Germinal center (tissue), 1 donor: Measurements from ENCODE around the gene PRSS22.

Experiments used
- DNase-seq: peaks from one replicate; pipeline ENCODE4 v3.0.0; 2012; ENCODE audit warnings: mixed read lengths, low spot score

The PRSS22 gene

DNA sequence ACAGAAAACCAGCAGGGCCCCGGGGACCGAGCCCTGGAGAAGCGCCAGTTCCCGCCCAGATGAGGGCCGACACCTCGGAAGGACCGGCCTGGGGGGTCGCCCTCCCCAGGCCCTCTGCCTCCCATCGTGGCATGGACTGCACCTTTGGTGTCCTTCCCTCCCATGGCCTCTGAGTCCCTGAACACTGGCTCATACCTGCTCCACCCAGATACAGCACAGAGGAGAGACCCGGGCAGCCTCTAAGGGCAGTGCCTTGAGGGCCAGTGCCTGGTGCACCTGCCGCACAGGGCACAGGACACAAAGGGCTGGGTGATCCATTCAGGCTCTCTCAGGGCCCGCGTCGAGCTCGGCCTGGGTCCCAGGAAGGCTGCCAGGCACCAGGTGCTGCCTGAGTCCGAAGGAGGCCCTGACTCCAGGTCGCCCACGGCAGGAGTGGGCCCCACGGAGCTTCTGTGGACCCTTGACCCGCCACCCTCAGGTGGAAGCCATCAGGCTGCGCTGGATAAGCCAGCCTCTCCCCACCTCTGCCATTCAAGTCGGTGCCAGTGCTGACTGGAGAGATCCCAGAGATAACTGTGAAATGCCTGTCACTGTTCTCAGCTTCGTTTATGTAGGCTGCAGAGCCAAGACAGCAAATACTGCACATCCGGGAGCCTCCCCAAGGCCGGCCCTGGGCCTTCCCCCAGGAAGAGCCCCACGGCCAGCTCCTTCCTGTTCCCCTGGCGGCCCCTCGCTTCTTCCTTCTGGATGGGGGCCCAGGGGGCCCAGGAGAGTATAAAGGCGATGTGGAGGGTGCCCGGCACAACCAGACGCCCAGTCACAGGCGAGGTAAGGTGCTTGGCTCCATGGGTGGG lies 28.2 kb downstream of the PRSS22 start, which contains the start of gene ZG16B:
ZG16B (plus strand) TSS at position 803 of the 854 bp plus-strand sequence. CDS start 139 bp downstream, outside the sequence.
- no peak for DNase-seq

DNA sequence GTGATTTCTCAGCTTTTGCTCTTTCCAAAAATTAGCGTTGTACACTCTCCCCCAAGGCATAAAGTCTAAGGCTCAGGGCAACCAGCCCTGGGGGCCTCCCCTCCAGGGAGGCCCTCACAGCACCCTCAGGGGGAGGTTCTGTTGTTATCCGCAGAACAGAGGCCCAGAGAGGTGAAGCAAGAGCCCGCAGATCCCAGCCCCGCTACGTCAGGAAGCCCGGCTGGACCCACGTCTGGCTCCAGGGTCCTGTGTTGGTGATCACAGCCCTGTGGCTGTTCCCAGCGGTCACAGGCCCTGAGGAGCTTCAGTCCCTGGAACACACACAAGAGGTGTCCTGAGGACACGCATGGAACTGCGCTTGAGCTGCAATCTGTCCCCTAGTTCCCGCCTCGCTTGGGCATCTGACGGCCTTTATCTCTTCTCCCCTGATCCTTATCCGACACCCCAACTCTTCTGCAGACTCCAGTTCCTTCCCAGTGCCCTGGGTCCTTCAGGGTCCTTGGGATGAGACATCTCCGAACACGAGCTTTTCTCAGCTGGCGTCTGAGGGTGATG lies 29.0 kb downstream of the PRSS22 start:
- DNase-seq: no peak

DNA sequence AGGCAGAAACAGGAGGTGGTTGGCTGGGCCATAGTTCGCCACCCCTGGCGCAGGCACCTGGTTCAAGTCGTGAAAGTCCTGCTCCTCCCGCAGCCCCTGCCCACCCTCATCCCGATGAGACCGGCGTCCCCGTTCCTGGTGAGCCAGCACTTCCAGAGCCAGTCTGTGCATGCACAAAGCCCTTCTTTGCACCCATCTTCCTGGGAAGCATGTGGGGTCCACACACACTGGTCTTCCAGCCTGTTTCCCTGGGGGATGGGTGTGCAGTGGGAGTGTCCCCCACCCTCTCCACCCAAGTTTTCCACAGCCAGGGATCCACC lies 29.5 kb downstream of the PRSS22 start:
- DNase-seq: no peak

DNA sequence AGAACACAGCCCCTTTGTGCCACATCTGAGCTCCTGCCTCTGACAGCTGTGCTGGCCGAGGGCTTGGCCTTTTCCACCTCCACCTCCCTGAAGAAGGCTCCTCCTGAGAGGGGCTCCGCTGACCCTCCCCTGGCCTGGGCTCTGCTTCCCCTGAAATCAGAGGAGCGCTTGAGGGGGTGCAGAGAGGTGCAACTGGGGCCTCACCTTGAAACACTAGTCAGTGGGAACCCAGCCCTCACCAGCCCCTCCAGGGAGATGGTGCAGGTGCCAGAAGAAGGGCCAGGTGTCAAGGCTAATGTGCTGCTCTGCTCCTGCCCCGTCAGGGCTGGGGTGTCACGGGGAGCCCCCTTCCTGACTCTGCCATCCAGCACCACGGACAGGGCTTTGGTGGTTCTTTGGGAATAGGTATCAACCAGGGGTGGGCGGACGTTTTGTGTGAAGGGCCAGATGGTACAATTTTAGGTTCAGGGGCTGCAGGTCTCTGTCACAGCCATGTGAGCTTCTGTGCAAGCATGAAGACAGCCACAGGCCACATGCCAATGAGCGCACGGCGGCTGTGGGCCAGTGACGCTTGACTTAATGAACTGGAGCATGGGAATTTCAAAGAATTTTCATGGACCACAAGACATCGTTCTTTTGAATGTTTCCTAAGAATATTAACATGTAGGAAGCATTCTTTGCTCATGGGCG lies 30.0 kb downstream of the PRSS22 start:
- DNase-seq: no peak

DNA sequence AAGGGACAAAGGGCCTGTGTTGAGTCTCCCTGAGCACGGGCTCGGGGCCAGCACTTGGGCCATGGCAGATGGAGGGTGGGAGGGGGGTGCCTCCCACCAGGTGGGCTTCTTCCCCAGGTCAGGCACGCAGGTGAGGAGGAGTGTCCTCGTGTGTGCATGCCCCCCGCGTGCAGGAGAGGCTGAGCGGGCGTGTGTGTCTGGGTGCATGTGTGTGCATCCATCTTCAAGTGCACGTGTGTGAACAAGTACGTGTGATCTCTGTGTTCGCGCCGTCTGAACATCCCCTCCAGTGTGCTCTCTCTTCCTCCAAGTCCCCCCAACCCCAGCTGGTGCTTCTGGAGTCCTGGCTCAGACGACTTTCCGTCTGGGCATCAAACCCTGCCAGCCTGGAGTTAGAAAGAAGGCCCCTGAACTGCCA lies 30.6 kb downstream of the PRSS22 start:
- no peak for DNase-seq

DNA sequence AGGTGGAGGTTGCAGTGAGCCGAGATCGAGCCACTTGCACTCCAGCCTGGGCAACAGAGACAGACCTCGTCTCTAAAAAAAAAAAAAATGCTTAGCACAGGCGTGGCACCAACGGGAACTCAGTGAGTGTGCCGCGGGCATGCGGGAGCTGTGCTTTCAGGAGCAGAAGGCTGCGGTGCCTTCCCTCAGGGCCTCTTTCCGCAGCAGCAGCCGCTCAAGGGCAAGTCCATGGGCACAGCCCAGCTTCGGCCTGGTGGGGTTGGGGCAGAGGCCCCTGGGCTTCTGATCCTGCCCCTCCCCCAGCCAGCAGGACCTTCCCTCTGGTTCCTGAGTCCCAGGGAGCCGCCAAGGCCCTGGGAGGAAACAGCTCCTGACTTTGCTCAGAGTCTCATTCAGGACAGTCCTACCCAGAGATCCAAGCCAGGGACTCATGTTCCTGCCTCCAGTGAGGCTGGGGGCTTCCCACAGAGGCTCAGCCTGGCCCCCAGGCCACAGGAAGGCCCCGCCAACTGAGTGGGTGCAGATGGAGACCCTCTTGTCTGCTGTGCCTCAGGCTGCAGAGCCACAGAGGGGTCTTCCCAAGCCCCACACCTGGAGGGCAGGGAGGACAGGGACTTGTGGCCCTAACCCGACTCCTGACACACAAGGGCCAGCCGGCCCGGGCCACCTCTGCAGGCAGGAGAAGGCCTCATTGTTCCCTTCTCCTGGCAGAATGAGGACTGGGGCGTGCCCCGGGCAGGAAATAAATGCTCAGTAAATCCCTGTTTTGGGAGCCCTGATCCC lies 31.2 kb downstream of the PRSS22 start:
- DNase-seq: no peak

DNA sequence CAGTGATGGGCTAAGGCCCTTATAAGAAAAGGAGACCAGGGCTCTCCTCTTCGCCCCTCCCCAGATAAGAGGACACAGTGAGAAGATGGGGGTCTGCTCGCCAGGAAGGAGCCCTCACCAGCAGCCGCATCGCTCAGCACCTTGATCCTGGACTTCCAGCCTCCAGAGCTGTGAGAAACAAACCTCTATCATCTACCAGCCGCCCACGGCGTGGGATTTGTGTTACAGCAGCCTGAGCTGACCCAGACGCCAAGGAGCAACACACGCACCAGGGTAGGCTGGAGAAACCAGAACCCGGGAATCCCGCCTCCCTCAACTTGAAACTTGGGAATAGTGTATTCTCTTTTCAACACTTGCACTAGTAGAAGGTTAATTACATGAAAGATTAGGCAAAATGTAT lies 32.1 kb downstream of the PRSS22 start:
- no peak for DNase-seq

DNA sequence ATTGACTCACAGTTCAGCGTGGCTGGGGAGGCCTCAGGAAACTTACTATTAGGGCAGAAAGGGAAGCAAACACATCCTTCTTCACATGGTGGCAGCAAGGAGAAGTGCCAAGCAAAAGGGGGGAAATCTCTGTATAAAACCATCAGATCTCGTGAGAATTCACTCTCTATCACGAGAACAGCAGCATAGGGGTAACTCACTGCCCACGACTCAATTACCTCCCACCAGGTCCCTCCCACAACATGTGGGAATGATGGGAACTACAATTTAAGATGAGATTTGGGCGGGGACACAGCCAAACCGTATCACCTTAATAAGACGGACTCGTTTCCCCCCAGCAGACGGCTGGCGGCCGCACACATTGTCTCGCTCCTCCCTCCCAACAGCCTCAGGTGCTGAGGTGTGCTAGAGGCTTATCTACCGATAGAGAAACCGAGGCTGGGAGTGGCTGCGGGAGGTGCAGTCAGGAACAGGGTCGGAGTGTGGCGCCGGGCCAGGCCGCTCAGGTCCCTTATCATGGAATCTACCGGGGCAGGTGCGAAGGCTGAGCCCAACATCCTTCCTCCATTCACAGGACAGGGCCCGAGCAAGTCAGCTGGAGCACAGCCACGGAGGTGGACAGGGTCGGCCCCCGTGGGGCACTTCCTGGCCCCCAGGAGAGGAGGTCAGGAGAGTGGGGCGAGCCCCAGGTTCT lies 32.8 kb downstream of the PRSS22 start:
- DNase-seq: no peak

DNA sequence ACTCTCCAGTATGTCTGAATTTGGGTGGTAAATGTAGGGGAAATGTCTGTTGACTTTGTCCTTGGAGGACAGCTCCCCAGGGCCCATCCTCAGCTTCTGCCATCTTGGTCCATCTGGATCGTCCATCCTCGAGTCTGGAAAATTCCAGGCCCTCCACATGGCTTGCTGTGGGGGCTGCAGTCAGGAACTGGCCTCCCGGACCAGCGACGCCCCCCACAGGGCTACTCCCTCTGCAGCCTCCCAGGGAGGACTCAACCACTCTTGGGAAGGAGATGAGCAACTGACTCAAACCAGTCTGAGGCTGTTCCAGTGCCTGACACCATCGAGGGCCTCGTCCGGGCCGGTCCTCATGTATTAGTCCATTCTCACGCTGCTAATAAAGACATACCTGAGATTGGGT lies 33.3 kb downstream of the PRSS22 start:
- no peak for DNase-seq

DNA sequence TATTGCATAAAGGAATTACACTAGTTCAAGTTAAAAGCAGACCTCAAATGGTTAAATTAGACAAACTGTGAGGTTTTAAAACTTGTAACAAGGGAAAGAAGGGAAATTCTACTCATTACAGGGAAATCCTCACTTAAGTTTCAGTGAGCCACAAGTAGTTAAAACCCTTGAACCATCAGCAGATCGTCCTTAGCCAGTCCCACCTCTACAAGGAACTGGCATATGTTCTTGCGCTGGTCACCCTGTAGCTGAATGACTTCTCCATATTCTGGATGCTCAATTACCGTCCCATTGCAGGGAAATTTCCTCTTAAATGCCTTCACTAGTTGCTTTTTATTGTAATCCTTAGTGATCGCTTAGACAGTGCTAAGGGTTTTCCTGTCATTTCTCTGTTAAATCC lies 35.5 kb downstream of the PRSS22 start:
- no peak for DNase-seq

DNA sequence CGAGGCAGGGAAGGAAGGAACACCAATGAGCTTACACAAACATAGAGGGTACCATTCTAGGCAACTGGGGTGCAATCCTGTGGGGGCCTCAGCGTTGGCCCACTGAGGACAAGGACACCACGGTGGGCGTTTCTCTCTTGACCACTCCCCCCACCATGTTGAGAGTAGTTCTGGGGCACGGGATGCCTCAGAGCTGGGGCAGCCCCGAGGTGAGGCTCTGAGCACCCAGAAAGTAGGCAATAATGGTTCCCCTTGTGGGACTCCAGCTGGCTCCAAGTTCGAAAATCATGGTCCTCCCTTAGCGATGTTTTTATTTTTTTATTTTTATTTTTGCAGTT lies 35.8 kb downstream of the PRSS22 start:
- no peak for DNase-seq

DNA sequence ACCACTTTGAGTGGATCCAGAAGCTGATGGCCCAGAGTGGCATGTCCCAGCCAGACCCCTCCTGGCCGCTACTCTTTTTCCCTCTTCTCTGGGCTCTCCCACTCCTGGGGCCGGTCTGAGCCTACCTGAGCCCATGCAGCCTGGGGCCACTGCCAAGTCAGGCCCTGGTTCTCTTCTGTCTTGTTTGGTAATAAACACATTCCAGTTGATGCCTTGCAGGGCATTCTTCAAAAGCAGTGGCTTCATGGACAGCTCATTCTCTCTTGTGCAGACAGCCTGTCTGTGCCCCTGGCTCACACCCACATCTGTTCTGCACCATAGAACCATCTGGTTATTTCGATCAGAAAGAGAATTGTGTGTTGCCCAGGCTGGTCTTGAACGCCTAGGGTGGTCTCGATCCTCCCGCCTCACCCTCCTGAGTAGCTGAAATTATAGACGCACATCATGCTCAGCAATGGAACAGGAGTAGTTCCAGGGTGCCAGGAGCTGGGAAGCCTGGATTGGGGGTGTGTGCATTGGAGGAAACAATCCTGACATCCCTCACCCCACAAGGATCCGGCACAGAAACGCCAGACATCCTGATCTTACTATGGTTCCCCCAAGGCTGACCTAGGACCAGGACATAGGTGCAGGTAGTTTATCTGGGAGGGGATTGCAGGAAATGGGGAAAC lies 36.3 kb downstream of the PRSS22 start:
- no peak for DNase-seq

DNA sequence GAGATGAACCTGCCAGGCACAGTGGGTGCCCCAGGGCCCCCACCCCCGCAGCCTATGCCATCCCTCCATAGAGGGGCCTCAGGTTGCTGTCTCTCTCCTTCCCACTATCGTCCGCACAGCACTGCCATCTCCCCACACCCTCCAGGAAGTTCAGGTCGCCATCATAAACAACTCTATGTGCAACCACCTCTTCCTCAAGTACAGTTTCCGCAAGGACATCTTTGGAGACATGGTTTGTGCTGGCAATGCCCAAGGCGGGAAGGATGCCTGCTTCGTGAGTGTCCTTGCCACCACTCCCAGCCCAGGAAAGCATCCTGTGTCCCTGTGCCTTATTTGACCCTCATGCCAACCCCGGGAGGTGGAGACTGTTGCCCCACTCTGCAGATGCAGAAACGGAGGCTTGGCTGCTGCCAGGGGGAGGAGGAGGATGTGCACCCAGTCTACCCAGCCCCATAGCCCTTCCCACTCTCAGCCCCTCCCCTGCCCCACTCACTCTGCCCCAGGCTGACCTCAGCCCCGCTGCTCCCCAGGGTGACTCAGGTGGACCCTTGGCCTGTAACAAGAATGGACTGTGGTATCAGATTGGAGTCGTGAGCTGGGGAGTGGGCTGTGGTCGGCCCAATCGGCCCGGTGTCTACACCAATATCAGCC lies 37.0 kb downstream of the PRSS22 start:
- no peak for DNase-seq

DNA sequence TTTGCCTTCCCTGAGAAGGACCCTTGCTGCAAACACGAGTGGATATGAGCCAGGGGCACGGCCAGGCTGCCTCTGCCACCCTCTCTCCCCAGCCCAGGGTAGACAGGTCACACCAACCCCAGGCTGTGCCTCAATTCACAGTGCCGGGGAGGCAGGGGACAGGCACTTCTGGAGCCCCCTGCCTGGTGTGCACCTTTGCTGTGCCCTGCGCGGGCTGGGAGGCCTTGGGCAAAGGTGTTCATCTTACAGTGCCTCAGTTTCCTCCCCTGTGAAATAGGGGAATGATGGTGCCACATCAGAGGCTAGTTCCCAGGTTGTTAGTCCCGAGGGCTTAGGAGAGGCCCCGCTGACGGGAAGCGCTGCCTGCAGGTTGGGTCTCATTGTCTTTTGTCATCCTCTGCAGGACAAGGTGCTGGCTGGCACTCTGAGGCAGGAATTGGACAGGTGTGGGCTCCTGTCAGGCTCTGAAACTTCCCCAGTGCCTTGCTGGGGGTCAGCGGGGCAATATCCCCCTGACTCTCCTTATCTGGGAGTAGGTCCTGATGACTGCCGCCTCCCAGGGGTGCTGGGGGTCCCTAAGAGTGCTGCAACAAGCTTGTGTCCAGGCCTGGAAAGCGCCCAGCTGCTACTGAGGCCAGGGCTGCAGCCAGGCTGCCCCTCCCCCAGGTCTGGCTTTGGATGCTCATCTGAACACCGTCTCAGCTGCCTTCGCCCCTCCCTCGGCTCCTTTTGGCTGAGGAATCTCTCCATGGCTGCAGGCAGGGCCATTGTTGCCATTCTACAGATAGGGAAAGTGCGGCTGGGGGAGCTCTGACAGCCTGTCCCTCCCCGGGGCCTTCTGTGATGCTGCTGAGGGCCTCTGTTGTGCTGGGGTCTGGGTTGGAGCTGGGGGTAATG lies 37.8 kb downstream of the PRSS22 start:
- no peak for DNase-seq

DNA sequence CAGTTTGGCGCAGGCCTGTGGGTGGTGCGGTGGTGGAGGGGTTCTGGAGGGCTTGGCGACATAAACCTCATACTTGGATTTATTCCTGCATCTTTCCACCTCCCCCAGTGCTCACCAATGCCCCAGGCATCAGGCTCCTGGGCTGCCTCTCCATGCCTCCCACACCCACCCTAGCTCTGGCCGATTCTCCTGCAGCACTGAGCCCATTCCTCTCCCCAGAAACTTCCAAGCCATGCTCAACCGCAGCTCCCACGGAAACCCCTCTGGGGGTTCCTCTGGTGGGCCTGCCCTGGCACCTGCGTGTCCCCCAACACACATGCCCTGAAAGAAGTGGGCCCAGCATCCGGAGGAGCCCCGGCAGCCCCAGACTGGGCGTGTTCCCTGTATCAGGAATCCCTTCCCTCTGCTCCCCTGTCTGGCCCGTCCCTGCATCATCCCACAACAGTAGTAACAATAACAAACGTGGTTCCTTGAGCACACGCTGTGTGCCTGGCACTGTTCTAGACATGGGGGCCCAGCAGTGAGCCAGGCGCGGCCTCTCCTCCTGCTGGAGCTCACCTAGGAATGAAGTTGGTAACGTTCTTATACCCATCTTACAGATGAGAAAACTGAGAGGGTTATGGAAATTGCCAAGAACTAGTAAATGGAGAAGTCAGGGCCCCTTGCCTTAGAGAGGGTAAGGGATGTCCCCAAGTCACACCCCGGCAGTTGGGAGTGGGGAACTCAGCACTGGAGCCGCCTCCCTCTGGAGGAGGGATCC lies 38.6 kb downstream of the PRSS22 start:
- no peak for DNase-seq

DNA sequence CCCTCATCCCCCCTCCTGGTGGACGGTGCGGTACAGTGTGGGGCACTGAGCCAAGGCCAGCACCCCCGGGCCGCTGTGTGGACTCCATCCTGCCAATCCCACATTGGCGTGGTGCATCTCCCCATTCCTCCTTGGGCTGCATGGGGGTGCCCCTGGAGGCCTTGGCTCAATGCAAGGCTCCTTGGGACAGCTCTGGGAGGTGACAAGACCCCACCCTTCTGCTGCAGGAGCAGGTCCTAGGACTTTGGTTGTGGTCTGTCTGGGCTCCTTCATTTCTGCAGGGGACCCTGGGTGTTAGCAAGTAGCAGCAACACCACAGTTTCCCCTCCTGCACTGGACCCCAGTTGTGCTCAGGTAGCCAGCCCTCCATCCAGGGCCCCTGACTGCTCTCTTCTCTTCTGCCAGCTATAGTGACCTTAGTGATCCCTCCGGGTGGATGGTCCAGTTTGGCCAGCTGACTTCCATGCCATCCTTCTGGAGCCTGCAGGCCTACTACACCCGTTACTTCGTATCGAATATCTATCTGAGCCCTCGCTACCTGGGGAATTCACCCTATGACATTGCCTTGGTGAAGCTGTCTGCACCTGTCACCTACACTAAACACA lies 39.6 kb downstream of the PRSS22 start:
- no peak for DNase-seq

DNA sequence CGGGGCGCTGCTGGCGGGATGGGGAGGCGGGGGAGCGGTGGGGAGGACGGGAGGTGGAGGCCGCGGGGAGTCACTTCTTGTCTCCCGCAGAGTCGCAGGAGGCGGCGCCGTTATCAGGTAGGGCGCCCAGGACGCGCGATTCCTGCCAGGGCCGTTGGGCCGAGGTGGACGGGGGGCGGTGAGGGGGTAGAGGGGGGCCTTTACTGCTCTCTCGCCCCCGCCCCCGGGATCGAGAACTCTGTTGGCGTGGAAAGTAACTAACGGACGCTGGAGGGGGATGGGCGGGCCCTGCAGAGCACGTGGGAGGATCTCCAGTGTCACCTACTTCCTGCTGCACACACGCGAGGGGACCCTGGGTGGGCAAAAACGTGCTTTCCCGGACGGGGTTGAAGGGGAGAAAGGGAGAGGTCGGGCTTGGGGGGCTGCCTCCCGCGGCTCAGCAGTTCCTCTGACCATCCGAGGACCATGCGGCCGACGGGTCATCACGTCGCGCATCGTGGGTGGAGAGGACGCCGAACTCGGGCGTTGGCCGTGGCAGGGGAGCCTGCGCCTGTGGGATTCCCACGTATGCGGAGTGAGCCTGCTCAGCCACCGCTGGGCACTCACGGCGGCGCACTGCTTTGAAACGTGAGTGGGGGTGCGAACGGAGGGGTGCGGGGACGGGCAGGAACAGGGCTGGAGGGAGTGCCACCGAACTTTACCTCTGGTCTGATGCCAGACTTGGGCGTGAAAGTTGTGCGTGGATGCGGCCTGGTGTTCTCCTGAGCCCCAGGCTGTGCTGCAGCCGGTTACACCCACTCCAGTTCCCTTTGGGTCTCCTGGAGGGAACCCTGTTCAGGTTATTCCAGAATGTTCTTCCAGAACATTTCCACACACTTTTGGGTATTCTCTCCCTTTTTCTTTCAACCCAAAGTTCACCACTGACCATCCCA lies 40.4 kb downstream of the PRSS22 start:
- no peak for DNase-seq
